GM20000 (cell line): ENCODE data around the gene RAVER1.

Experiments used
- DNase-seq: peaks from one replicate; pipeline ENCODE4 v3.0.0; 2012; ENCODE audit warnings: low spot score
- TF ChIP-seq, protein P1 (sequence below): IDR thresholded peaks from 2 replicates; pipeline ENCODE4 v1.5.1; 2012; ENCODE audit warnings: mild to moderate bottlenecking, control low read depth; ENCODE audit errors: extremely low read depth, missing control alignments

RAVER1 gene

DNA sequence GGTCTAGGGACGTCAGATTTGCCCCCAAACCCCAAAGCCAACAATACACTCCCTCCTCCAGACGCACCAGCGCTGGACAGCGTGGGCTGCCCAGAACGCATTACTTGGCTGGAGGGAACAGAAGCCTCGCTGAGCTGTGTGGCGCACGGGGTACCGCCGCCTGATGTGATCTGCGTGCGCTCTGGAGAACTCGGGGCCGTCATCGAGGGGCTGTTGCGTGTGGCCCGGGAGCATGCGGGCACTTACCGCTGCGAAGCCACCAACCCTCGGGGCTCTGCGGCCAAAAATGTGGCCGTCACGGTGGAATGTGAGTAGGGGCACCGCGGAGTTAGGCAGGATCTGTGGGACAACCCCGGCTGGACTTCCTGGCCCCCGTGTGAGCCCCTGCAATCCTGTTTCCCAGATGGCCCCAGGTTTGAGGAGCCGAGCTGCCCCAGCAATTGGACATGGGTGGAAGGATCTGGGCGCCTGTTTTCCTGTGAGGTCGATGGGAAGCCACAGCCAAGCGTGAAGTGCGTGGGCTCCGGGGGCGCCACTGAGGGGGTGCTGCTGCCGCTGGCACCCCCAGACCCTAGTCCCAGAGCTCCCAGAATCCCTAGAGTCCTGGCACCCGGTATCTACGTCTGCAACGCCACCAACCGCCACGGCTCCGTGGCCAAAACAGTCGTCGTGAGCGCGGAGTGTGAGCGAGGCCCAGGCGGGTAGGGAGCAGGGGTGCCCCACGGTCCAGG is 39.5 kb downstream of the RAVER1 start:
- DNase-seq = no peak
- TF ChIP-seq, protein P1, sequence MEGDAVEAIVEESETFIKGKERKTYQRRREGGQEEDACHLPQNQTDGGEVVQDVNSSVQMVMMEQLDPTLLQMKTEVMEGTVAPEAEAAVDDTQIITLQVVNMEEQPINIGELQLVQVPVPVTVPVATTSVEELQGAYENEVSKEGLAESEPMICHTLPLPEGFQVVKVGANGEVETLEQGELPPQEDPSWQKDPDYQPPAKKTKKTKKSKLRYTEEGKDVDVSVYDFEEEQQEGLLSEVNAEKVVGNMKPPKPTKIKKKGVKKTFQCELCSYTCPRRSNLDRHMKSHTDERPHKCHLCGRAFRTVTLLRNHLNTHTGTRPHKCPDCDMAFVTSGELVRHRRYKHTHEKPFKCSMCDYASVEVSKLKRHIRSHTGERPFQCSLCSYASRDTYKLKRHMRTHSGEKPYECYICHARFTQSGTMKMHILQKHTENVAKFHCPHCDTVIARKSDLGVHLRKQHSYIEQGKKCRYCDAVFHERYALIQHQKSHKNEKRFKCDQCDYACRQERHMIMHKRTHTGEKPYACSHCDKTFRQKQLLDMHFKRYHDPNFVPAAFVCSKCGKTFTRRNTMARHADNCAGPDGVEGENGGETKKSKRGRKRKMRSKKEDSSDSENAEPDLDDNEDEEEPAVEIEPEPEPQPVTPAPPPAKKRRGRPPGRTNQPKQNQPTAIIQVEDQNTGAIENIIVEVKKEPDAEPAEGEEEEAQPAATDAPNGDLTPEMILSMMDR = no peak

DNA sequence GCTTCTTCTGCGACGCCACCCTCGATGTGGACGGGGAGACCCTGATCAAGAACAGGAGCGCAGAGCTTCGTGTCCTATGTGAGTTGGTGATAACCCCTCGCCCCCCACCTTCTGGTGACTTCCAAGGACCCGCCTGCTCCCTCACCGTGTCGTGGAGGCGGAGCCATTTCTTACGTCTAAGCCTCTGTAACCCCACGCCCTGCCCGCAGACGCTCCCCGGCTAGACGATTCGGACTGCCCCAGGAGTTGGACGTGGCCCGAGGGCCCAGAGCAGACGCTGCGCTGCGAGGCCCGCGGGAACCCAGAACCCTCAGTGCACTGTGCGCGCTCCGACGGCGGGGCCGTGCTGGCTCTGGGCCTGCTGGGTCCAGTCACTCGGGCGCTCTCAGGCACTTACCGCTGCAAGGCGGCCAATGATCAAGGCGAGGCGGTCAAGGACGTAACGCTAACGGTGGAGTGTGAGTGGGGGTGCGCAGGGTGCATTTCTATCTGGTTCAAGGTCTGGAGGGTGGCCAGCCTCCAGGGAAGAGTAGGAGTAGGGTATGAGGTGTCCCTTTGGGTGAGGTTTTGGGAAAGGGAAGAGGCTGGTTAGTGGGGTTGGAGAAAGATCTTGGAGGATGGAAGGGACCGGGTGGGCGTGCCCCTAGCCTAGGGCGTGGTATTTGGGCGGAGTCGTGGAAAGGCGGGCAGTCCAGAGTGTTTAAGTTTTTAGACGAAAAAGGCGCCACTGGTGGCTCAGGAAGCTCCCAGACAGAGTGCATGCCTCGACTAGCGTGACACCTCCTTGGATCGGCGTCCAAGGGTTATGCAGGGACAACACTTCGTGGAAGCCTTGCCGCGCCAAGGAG is 40.3 kb downstream of the RAVER1 start:
- DNase-seq = no peak
- TF ChIP-seq, protein P1 = no peak

DNA sequence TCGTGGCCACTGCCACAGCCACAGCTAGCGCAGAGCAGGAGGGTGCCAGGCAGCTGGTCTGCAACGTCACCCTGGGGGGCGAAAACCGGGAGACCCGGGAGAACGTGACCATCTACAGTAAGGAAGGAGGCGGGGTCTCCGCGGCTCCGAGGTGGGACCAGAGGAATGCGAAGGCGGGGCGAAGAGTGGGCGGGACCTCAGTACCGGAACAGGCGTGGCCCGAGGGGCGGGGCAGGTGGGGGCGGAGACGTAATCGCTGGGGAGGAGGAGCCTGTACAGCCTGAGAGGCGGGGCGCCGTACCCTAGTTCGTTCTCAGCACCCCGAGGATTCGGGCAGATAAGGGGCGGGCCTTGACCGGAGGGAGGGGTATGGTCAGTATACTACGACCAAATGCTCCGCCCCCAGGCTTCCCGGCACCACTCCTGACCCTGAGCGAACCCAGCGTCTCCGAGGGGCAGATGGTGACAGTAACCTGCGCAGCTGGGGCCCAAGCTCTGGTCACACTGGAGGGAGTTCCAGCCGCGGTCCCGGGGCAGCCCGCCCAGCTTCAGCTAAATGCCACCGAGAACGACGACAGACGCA is 41.0 kb downstream of the RAVER1 start:
- TF ChIP-seq, protein P1 = no peak
- DNase-seq = peak; percentile 93

DNA sequence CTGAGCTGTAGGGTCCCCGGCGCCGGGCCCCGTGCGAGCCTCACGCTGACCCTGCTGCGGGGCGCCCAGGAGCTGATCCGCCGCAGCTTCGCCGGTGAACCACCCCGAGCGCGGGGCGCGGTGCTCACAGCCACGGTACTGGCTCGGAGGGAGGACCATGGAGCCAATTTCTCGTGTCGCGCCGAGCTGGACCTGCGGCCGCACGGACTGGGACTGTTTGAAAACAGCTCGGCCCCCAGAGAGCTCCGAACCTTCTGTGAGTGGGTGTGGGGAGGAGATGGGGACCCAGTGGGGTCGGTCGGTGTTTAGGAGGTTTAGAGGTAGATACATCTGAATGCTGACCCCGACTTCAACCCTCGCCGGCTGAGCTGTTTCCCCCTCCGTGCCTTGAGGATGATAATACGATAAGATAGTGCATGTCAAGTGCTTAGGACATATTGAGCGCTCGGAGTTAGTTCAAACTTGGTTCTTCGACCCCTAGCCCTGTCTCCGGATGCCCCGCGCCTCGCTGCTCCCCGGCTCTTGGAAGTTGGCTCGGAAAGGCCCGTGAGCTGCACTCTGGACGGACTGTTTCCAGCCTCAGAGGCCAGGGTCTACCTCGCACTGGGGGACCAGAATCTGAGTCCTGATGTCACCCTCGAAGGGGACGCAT is 41.6 kb downstream of the RAVER1 start:
- TF ChIP-seq, protein P1 = no peak
- DNase-seq = no peak

DNA sequence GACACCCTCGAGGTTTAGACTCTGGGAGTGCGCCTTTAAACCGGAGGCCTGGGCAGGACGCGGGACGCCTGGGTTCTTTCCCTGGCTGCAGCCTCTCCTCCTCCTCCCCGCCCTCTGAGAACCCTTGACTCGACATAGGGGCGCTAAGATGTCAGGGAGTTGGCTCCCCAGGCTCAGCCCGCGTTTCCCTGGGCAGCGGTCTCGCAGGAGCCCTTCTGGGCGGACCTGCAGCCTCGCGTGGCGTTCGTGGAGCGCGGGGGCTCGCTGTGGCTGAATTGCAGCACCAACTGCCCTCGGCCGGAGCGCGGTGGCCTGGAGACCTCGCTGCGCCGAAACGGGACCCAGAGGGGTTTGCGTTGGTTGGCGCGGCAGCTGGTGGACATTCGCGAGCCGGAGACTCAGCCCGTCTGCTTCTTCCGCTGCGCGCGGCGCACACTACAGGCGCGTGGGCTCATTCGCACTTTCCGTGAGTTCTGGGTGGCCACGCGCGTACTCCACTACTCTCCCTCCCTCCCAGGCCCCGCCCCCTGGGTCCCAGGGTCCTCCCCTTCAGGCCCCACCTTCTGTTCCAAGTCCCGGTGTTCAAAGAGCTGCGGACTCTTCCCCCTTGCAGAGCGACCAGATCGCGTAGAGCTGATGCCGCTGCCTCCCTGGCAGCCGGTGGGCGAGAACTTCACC is 42.3 kb downstream of the RAVER1 start:
- peak; percentile 73 for DNase-seq

DNA sequence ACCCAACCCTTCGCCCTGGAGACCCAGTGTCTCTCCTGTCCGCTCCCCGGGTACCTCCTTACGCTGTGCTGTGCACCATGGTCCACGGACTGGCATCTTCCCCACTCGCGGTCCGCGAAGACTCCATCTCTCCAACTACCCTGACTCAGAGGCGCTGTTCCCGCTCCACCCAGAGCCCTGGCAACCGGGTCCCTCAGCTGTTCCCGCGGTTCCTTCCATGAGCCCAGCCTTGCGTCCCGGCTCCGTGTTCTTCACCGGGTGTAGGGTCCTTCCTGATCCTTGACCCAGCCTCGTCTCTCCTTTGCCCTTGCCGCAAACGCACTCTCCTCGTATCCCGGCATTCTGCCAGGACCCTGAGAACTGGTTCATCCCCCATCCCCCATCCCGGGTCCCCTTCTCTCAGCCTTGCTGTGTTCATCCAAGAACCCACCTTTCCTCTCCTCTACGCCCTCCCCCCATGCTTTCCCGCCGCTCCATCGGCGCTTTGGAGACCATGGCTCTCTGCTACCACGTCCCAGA is 42.9 kb downstream of the RAVER1 start:
- TF ChIP-seq, protein P1 = no peak
- DNase-seq = no peak

More for the DNA sequence above, 42.3 kb downstream of the RAVER1 start:
- TF ChIP-seq, protein P1 = no peak
